ENCODE measurements around the gene IRAK3.
A peak's percentile ranks its signal among the peaks of the same experiment; 100 is the strongest.

- TF ChIP-seq POLR2AphosphoS5 (IDR thresholded peaks at IDR 0.05): peak in 1 of 3 donors; percentile 49
- TF ChIP-seq CTCF (IDR thresholded peaks at IDR 0.05 in 8 of 11, conservative IDR thresholded peaks at IDR 0.05 in 3 of 11): no peak
- no peak for TF ChIP-seq POLR2A (IDR thresholded peaks at IDR 0.05)
Measured at GRCh38 chr12:66288121-66288520, 99.1 kb downstream of the IRAK3 start.
